ENCODE measurements around the gene PARP3.

Gene PARP3

DNA sequence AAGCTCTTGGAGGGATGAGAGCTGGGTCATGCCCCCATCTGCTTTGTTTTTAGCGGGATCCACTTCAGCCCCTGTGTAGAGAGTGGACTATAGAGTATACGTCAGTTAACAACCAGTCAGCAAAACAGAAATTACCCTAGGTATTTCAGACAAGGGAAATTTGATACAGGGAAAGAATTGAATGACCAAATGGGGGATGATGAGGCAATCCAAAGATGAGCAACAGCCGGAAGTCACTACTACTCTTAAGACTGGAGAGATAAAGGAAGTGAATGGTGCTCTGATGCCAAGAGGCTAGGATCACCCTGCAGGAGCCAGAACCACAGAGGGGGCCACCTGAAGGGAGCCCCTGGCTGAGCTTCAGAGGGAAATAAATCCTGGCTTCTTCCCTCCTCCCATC is 11.3 kb downstream of the PARP3 start:
- TF ChIP-seq, protein P1, sequence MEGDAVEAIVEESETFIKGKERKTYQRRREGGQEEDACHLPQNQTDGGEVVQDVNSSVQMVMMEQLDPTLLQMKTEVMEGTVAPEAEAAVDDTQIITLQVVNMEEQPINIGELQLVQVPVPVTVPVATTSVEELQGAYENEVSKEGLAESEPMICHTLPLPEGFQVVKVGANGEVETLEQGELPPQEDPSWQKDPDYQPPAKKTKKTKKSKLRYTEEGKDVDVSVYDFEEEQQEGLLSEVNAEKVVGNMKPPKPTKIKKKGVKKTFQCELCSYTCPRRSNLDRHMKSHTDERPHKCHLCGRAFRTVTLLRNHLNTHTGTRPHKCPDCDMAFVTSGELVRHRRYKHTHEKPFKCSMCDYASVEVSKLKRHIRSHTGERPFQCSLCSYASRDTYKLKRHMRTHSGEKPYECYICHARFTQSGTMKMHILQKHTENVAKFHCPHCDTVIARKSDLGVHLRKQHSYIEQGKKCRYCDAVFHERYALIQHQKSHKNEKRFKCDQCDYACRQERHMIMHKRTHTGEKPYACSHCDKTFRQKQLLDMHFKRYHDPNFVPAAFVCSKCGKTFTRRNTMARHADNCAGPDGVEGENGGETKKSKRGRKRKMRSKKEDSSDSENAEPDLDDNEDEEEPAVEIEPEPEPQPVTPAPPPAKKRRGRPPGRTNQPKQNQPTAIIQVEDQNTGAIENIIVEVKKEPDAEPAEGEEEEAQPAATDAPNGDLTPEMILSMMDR (IDR thresholded peaks at IDR 0.05; ENCODE audit: borderline replicate concordance, insufficient read depth, low read depth, low read length) = no peak
- H3K4me3 ChIP-seq (ENCODE audit: low read depth, low read length) = no peak overlapping the region

DNA sequence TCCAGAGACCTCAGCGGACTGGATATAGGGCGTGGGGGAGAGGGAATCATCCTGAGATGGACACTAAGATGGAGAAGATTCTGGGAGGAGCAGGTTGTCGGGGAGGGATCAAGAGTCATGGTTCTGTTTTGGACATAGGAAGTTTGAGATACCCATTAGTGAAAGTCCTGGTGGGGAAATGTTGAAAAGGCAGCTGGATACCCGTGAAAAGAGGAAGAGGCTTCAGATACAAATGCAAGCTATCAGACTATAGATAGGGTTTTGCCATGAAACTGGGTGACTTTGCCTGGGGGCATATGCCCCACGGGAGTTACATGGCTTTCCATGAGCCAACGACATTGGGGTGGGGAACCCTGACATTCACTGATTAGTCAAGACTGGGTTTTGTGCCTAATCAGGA is 11.9 kb downstream of the PARP3 start:
- H3K4me3 ChIP-seq (ENCODE audit: low read depth, low read length) = no peak overlapping the region
- TF ChIP-seq, protein P1 (IDR thresholded peaks at IDR 0.05; ENCODE audit: borderline replicate concordance, insufficient read depth, low read depth, low read length) = no peak

DNA sequence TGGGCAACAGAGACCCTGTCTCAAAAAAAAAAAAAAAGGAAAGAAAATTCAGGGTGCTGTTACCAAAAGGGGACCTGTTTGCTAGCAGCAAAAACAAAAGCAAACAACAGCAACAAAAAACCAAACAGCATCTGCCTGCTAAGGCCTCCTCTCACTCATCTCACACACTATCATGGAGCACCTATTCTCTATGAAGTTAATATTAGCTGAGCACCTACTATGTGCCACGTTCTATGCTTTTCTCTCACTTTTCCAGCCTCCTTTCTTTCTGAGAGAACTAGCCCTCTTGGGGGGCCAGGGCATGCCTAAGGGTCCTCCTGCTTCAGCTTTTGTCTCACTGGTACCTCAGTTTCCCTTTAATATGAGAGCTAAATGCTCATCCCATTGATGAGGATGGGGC is 12.6 kb downstream of the PARP3 start:
- H3K4me3 ChIP-seq (ENCODE audit: low read depth, low read length) = no peak overlapping the region
- TF ChIP-seq, protein P1 (IDR thresholded peaks at IDR 0.05; ENCODE audit: borderline replicate concordance, insufficient read depth, low read depth, low read length) = no peak

DNA sequence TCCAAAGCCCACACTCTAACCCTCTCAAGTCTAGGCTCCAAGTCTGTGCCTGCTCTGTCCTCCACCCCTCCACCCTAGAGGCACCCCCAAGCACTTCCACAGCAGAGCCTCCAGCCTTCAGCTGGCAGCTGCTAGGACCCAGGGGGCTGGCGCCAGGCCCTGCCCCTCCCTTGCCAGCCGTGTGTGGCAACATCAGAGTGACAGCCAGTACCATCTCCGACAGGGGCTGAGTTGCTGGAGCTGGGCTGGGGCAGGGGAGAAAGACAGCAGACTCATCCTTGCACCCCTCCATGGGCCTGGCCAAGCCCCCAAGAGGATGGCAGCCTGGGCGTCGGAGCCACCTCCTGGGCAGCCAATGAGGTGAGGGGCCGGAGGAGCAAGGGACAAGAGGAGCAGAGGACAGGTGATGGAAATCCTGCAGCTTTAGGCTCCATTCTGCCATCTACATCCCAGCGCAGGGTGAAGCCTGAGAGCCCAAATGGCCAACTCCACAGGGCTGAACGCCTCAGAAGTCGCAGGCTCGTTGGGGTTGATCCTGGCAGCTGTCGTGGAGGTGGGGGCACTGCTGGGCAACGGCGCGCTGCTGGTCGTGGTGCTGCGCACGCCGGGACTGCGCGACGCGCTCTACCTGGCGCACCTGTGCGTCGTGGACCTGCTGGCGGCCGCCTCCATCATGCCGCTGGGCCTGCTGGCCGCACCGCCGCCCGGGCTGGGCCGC is 13.2 kb downstream of the PARP3 start, which contains the start of gene GPR62:
GPR62 (plus strand) TSS at position 207 of the 718 bp plus-strand sequence; CDS start at position 479, 272 bp downstream.
- H3K4me3 ChIP-seq (ENCODE audit: low read depth, low read length) = no peak within 1 kb of the TSS
- TF ChIP-seq, protein P1 (IDR thresholded peaks at IDR 0.05; ENCODE audit: borderline replicate concordance, insufficient read depth, low read depth, low read length) = no peak

DNA sequence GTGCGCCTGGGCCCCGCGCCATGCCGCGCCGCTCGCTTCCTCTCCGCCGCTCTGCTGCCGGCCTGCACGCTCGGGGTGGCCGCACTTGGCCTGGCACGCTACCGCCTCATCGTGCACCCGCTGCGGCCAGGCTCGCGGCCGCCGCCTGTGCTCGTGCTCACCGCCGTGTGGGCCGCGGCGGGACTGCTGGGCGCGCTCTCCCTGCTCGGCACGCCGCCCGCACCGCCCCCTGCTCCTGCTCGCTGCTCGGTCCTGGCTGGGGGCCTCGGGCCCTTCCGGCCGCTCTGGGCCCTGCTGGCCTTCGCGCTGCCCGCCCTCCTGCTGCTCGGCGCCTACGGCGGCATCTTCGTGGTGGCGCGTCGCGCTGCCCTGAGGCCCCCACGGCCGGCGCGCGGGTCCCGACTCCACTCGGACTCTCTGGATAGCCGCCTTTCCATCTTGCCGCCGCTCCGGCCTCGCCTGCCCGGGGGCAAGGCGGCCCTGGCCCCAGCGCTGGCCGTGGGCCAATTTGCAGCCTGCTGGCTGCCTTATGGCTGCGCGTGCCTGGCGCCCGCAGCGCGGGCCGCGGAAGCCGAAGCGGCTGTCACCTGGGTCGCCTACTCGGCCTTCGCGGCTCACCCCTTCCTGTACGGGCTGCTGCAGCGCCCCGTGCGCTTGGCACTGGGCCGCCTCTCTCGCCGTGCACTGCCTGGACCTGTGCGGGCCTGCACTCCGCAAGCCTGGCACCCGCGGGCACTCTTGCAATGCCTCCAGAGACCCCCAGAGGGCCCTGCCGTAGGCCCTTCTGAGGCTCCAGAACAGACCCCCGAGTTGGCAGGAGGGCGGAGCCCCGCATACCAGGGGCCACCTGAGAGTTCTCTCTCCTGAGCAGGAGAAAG is 14.0 kb downstream of the PARP3 start:
- TF ChIP-seq, protein P1 (IDR thresholded peaks at IDR 0.05; ENCODE audit: borderline replicate concordance, insufficient read depth, low read depth, low read length) = peak; percentile 52
- H3K4me3 ChIP-seq (ENCODE audit: low read depth, low read length) = no peak overlapping the region

DNA sequence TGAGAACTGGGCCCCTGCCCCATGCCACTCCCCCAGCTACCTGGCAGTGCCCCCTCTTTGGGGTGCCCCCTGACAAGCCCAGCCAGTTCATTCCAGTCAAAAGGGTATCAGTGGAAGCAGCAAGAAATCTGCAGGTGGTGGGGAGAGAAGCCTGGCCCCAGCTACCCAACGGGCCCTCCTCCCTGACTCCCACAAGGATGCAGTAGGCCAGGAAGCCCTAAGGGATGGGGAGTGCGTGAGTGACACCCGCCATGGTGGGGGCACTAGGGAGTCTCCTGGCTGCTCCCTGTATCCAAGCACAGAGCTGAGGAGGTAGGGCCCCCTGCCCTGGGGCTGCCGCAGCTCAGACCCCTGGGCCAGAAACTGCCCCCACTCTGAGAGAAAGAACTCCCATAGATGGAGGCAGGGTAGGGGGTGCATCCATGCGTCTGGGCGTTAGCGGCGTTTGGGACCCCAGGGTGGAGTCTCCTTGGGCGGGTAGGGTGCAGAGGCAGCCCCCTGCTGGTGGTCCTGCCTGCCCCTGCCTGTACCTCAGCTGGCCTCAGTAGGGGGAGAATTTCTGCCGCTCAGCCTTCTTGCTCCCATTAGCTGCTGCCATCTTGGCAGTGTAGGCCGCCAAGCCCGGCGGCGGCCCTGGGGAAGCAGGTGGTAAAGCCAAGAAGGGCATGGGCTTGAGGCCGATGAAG is 15.5 kb downstream of the PARP3 start:
- H3K4me3 ChIP-seq (ENCODE audit: low read depth, low read length) = no peak overlapping the region
- TF ChIP-seq, protein P1 (IDR thresholded peaks at IDR 0.05; ENCODE audit: borderline replicate concordance, insufficient read depth, low read depth, low read length) = no peak

All from GM12875 (cell line).